ENCODE measurements around the gene ZNF217. TPM values are rescaled to one million over a fixed set of nuclear protein-coding genes. Genes with fewer than 3 reads are reported as not detected.
"Not testable (repeated sequence)": the region's sequence is repeated elsewhere in the genome, so short reads cannot be mapped to it uniquely, and the experiment has no call there.

Gene ZNF217
- polyA plus RNA-seq, 4 donors = 28.1 to 35.7 (median 33.0) TPM

GRCh38 chr20:53585004-53585569 is 8.6 kb downstream of the ZNF217 start:
- not testable (repeated sequence) for DNase-seq (ENCODE audit: low read depth in 4 of 4, low spot score in 2 of 4)

- not testable (repeated sequence) for DNase-seq (ENCODE audit: low read depth in 4 of 4, low spot score in 2 of 4)
Observed at GRCh38 chr20:53584550-53584913, 9.1 kb downstream of the ZNF217 start.

- not testable (repeated sequence) for DNase-seq (ENCODE audit: low read depth in 4 of 4, low spot score in 2 of 4)
Observed at GRCh38 chr20:53583660-53584549, 9.7 kb downstream of the ZNF217 start.

- no peak for DNase-seq (ENCODE audit: low read depth in 4 of 4, low spot score in 2 of 4)
Observed at GRCh38 chr20:53582574-53583351, 10.9 kb downstream of the ZNF217 start.

GRCh38 chr20:53582251-53582570 is 11.4 kb downstream of the ZNF217 start:
- DNase-seq (ENCODE audit: low read depth in 4 of 4, low spot score in 2 of 4) = no peak

GRCh38 chr20:53581444-53582250 is 12.0 kb downstream of the ZNF217 start:
- no peak for DNase-seq (ENCODE audit: low read depth in 4 of 4, low spot score in 2 of 4)

GRCh38 chr20:53580376-53581111 is 13.1 kb downstream of the ZNF217 start:
- DNase-seq (ENCODE audit: low read depth in 4 of 4, low spot score in 2 of 4) = no peak

- DNase-seq (ENCODE audit: low read depth in 4 of 4, low spot score in 2 of 4) = no peak
Observed at GRCh38 chr20:53579581-53580375, 13.9 kb downstream of the ZNF217 start.

- no peak for DNase-seq (ENCODE audit: low read depth in 4 of 4, low spot score in 2 of 4)
Observed at GRCh38 chr20:53579266-53579580, 14.4 kb downstream of the ZNF217 start.

- peak in 2 of 4 donors; percentile 82 to 90 for DNase-seq (ENCODE audit: low read depth in 4 of 4, low spot score in 2 of 4)
Observed at GRCh38 chr20:53578492-53579222, 15.0 kb downstream of the ZNF217 start.

GRCh38 chr20:53576586-53577318 is 16.9 kb downstream of the ZNF217 start:
- DNase-seq (ENCODE audit: low read depth in 4 of 4, low spot score in 2 of 4) = no peak

GRCh38 chr20:53576195-53576580 is 17.5 kb downstream of the ZNF217 start:
- DNase-seq (ENCODE audit: low read depth in 4 of 4, low spot score in 2 of 4) = no peak

GRCh38 chr20:53575481-53576194 is 18.0 kb downstream of the ZNF217 start:
- DNase-seq (ENCODE audit: low read depth in 4 of 4, low spot score in 2 of 4) = no peak

- DNase-seq (ENCODE audit: low read depth in 4 of 4, low spot score in 2 of 4) = no peak
Observed at GRCh38 chr20:53574819-53575218, 18.8 kb downstream of the ZNF217 start.

- DNase-seq (ENCODE audit: low read depth in 4 of 4, low spot score in 2 of 4) = no peak
Observed at GRCh38 chr20:53574259-53574789, 19.3 kb downstream of the ZNF217 start.

- no peak for DNase-seq (ENCODE audit: low read depth in 4 of 4, low spot score in 2 of 4)
Observed at GRCh38 chr20:53571555-53572286, 21.9 kb downstream of the ZNF217 start.
